ENCODE results near the gene PTPRE.

- TF ChIP-seq CTCF (conservative IDR thresholded peaks at IDR 0.05; ENCODE audit: low read length), result no peak
- no peak for TF ChIP-seq EZH2phosphoT487 (IDR thresholded peaks at IDR 0.05; ENCODE audit: borderline replicate concordance)
These were observed 42.9 kb downstream of the PTPRE start for GRCh38 chr10:127949831-127950230.

All from Loucy (cell line).